22Rv1 (cell line): Measurements from ENCODE around the gene ASAP2.

Experiments used
- CTCF ChIP-seq: fragments of 450-650 bp; IDR thresholded peaks from 2 replicates; pipeline ENCODE4 v1.5.1; 2017; ENCODE audit warnings: mild to moderate bottlenecking
- ZFX ChIP-seq: fragments of 450-650 bp; IDR thresholded peaks from 2 replicates; pipeline ENCODE4 v1.6.1; 2017; ENCODE audit warnings: antibody characterized with exemption, borderline replicate concordance

GRCh38 chr2:9315280-9315847 is 108.8 kb downstream of the ASAP2 start:
- TF ChIP-seq CTCF (no peak), ZFX (no peak)
